GM12878 (cell line): ENCODE results near the gene PIGV. TPM values are rescaled to one million over a fixed set of nuclear protein-coding genes. Genes with fewer than 3 reads are reported as not detected.

Source experiments
- BACH1 ChIP-seq: fragments of 450-650 bp; IDR thresholded peaks from 2 replicates; pipeline ENCODE4 v1.6.1; 2017; ENCODE audit warnings: mild to moderate bottlenecking, borderline replicate concordance
- BCL11A ChIP-seq: IDR thresholded peaks from 2 replicates; pipeline ENCODE4 v1.6.1; 2011; ENCODE audit warnings: low read depth, low read length
- BHLHE40 ChIP-seq, 2 experiments: fragments of 450-650 bp in 1 of 2; IDR thresholded peaks; 2 replicates each; pipeline ENCODE4 v1.6.1; 2011 to 2017; ENCODE audit warnings: low read depth in 2 of 2, borderline replicate concordance in 1 of 2, improper control_type of control experiment in 1 of 2, low read length in 1 of 2, mild to moderate bottlenecking in 1 of 2
- CBX3 ChIP-seq: fragments of 200-600 bp; sonication (generic); IDR thresholded peaks from 2 replicates; pipeline ENCODE4 v1.6.1; 2016; ENCODE audit warnings: low read depth, borderline replicate concordance
- ELK1 ChIP-seq: IDR thresholded peaks from 2 replicates; pipeline ENCODE4 v1.6.1; 2012; ENCODE audit warnings: low read depth, low read length, improper control_type of control experiment
- EP300 ChIP-seq, 2 experiments: fragments of 150-350 bp in 1 of 2; IDR thresholded peaks; 2 replicates each; pipeline ENCODE4 v1.6.1; 2011 to 2012; ENCODE audit warnings: low read depth in 2 of 2, low read length in 2 of 2, borderline replicate concordance in 1 of 2, improper control_type of control experiment in 1 of 2, inconsistent platforms in 1 of 2; ENCODE audit not compliant: control insufficient read depth in 1 of 2
- GATAD2B ChIP-seq: fragments of 450-650 bp; conservative IDR thresholded peaks from 2 replicates; pipeline ENCODE4 v1.6.1; 2017; ENCODE audit warnings: low read depth, mild to moderate bottlenecking, moderate library complexity
- HDGF ChIP-seq: fragments of 450-650 bp; IDR thresholded peaks from 2 replicates; pipeline ENCODE4 v1.6.1; 2016; ENCODE audit warnings: antibody characterized with exemption
- IRF4 ChIP-seq: IDR thresholded peaks from 2 replicates; pipeline ENCODE4 v1.6.1; 2011; ENCODE audit warnings: low read depth, low read length
- KDM1A ChIP-seq: fragments of 200-600 bp; sonication (generic); IDR thresholded peaks from 2 replicates; pipeline ENCODE4 v1.6.1; 2016; ENCODE audit warnings: borderline replicate concordance
- NFXL1 ChIP-seq: fragments of 450-650 bp; IDR thresholded peaks from 2 replicates; pipeline ENCODE4 v1.6.1; 2017; ENCODE audit warnings: antibody characterized with exemption, mild to moderate bottlenecking, borderline replicate concordance
- NFYA ChIP-seq: IDR thresholded peaks from 2 replicates; pipeline ENCODE4 v1.6.1; 2011; ENCODE audit warnings: low read depth, mild to moderate bottlenecking, low read length, improper control_type of control experiment, borderline replicate concordance
- NR2C2 ChIP-seq: IDR thresholded peaks from 2 replicates; pipeline ENCODE4 v1.6.1; 2011; ENCODE audit warnings: borderline replicate concordance, low read depth; ENCODE audit not compliant: control insufficient read depth, insufficient read length
- RAD21 ChIP-seq: IDR thresholded peaks from 2 replicates; pipeline ENCODE4 v1.6.1; 2011; ENCODE audit warnings: mild to moderate bottlenecking, low read depth, low read length, moderate library complexity; ENCODE audit not compliant: insufficient read depth
- RBBP5 ChIP-seq: fragments of 200-600 bp; sonication (generic); conservative IDR thresholded peaks from 2 replicates; pipeline ENCODE4 v1.6.1; 2016
- RELA ChIP-seq: fragments of 450-650 bp; IDR thresholded peaks from 2 replicates; pipeline ENCODE4 v1.8.0; 2014; ENCODE audit warnings: borderline replicate concordance; ENCODE audit not compliant: partially characterized antibody
- SIN3A ChIP-seq: IDR thresholded peaks from 2 replicates; pipeline ENCODE4 v1.6.1; 2012; ENCODE audit warnings: low read depth, low read length, improper control_type of control experiment
- SPI1 ChIP-seq: IDR thresholded peaks from 2 replicates; pipeline ENCODE4 v1.6.1; 2011; ENCODE audit warnings: low read depth, mild to moderate bottlenecking, low read length, moderate library complexity, borderline replicate concordance; ENCODE audit not compliant: insufficient read depth
- SREBF2 ChIP-seq: IDR thresholded peaks from 2 replicates; pipeline ENCODE4 v1.6.1; 2012; ENCODE audit warnings: mild to moderate bottlenecking, low read length
- SUPT20H ChIP-seq: IDR thresholded peaks from 2 replicates; pipeline ENCODE4 v1.6.1; 2011; ENCODE audit warnings: low read depth, mild to moderate bottlenecking, low read length, moderate library complexity, borderline replicate concordance; ENCODE audit not compliant: control insufficient read depth
- TCF7 ChIP-seq: IDR thresholded peaks from 2 replicates; pipeline ENCODE4 v1.6.1; 2014; ENCODE audit warnings: antibody characterized with exemption, borderline replicate concordance
- YY1 ChIP-seq: IDR thresholded peaks from 2 replicates; pipeline ENCODE4 v1.6.1; 2011; ENCODE audit warnings: low read depth, mild to moderate bottlenecking, low read length
- ZNF384 ChIP-seq: IDR thresholded peaks from 2 replicates; pipeline ENCODE4 v1.6.1; 2012; ENCODE audit warnings: low read depth, mild to moderate bottlenecking, low read length, improper control_type of control experiment, borderline replicate concordance
- ZSCAN29 ChIP-seq: fragments of 450-650 bp; IDR thresholded peaks from 2 replicates; pipeline ENCODE4 v1.6.1; 2017; ENCODE audit warnings: mild to moderate bottlenecking, moderate library complexity
- polyA plus RNA-seq, 11 experiments: library from polyadenylated mRNA; depleted of rRNA in 4 of 11; unstranded in 6 of 11; stranded (reverse) in 5 of 11; fragments of >200 nt; fragmentation: Nextera tagmentation in 4 of 11; fragmentation: Illumina TruSeq in 1 of 11; extraction: Ambion mirVana in 4 of 11; extraction: Trizol in 1 of 11; gene quantifications; 1 replicate in 1 of 11; 2 replicates in 10 of 11; pipeline versions ENCODE4 v1.2.1 to v1.2.3, GENCODE V29; 2011 to 2016; ENCODE audit warnings: inconsistent platforms in 2 of 11, missing spikeins in 2 of 11, low read depth in 1 of 11
- total RNA-seq, 4 experiments: library from RNA; depleted of rRNA in 3 of 4; stranded (reverse); fragments of >200 nt in 3 of 4; fragmentation: Illumina TruSeq in 1 of 4; extraction: Trizol in 1 of 4; gene quantifications; 2 replicates each; pipeline versions ENCODE4 v1.2.1 to v1.2.3, GENCODE V29; 2013 to 2021
- TF ChIP-seq, protein P1 (sequence below): fragments of 450-650 bp; IDR thresholded peaks from 2 replicates; pipeline ENCODE4 v1.6.1; 2014; ENCODE audit warnings: mild to moderate bottlenecking
- TF ChIP-seq, protein P2 (sequence below): IDR thresholded peaks from 2 replicates; pipeline ENCODE4 v1.6.1; 2012; ENCODE audit warnings: mild to moderate bottlenecking, low read depth, low read length

The PIGV gene
- total and polyA plus RNA-seq, 10 of the 15 experiments (the other 5 are each of a cell fraction or from before 2014, with no cell fraction given): 8.8 to 18.1 (median 11.9) TPM

DNA sequence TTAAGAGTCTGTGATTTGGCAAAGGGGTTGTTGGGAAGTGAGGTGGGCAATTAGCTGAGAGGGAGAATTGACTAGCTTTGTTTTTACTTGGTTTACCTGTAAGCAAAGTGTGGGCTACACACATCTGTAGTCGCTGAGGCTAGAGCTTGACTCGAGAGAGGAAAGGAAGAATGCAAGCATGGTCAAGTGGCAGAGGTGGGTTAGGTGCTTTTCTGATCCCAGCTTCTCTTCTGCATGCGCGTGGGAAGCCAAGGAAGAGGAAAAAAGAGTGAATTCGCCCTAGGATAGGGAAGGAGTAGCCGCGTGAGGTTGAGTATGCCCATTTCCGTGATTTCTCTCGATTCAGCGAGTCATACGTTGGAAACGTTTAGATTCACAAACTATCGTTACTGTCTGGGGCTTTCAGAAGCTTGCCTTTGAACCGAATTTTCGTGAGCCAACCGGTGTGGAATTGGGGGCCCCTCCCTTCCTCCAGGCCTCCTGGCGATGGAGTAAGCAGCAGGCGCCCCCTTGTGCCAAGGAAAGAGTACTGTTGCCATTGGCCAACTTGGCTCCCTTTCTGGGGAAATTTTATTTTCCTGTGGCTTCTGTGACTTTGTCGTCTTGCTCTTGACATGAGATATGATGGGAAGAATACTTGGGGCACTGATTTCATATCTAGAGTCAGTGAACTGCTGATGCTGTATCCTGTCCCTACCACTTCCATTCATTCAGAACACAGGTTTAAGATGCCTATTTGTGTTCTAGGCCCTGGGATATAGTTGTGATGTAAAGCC, 1.3 kb downstream of the PIGV start (continued):
- TF ChIP-seq ZNF384: no peak
- TF ChIP-seq EP300 (IDR thresholded peaks at IDR 0.05; ENCODE audit: borderline replicate concordance in 1 of 2, control insufficient read depth in 1 of 2, low read depth in 2 of 2, low read length in 2 of 2): no peak
- TF ChIP-seq HDGF: 0 out of 2 replicates have a peak, but pooled peaks have one; percentile 54
- TF ChIP-seq RBBP5: no peak
- TF ChIP-seq GATAD2B: no peak
- no peak for TF ChIP-seq KDM1A
- TF ChIP-seq RELA: peak; percentile 10
- no peak for TF ChIP-seq CBX3
- TF ChIP-seq SUPT20H: no peak
- TF ChIP-seq, protein P1, sequence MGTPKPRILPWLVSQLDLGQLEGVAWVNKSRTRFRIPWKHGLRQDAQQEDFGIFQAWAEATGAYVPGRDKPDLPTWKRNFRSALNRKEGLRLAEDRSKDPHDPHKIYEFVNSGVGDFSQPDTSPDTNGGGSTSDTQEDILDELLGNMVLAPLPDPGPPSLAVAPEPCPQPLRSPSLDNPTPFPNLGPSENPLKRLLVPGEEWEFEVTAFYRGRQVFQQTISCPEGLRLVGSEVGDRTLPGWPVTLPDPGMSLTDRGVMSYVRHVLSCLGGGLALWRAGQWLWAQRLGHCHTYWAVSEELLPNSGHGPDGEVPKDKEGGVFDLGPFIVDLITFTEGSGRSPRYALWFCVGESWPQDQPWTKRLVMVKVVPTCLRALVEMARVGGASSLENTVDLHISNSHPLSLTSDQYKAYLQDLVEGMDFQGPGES: no peak
- no peak for TF ChIP-seq BACH1
- TF ChIP-seq IRF4: 0 out of 2 replicates have a peak, but pooled peaks have one; percentile 50
- TF ChIP-seq, protein P2, sequence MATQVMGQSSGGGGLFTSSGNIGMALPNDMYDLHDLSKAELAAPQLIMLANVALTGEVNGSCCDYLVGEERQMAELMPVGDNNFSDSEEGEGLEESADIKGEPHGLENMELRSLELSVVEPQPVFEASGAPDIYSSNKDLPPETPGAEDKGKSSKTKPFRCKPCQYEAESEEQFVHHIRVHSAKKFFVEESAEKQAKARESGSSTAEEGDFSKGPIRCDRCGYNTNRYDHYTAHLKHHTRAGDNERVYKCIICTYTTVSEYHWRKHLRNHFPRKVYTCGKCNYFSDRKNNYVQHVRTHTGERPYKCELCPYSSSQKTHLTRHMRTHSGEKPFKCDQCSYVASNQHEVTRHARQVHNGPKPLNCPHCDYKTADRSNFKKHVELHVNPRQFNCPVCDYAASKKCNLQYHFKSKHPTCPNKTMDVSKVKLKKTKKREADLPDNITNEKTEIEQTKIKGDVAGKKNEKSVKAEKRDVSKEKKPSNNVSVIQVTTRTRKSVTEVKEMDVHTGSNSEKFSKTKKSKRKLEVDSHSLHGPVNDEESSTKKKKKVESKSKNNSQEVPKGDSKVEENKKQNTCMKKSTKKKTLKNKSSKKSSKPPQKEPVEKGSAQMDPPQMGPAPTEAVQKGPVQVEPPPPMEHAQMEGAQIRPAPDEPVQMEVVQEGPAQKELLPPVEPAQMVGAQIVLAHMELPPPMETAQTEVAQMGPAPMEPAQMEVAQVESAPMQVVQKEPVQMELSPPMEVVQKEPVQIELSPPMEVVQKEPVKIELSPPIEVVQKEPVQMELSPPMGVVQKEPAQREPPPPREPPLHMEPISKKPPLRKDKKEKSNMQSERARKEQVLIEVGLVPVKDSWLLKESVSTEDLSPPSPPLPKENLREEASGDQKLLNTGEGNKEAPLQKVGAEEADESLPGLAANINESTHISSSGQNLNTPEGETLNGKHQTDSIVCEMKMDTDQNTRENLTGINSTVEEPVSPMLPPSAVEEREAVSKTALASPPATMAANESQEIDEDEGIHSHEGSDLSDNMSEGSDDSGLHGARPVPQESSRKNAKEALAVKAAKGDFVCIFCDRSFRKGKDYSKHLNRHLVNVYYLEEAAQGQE: no peak
- TF ChIP-seq SIN3A: no peak
- TF ChIP-seq NR2C2: no peak
- TF ChIP-seq NFXL1: no peak
- TF ChIP-seq BHLHE40 (IDR thresholded peaks at IDR 0.05; ENCODE audit: borderline replicate concordance in 1 of 2, low read depth in 2 of 2, low read length in 1 of 2): peak in 1 of 2 experiments; percentile 27; a peak in 1 of 4 replicates
- no peak for TF ChIP-seq ELK1
- TF ChIP-seq TCF7: no peak
- TF ChIP-seq YY1: peak; percentile 86
- TF ChIP-seq SPI1: no peak
- TF ChIP-seq NFYA: no peak
- no peak for TF ChIP-seq SREBF2
- TF ChIP-seq BCL11A: no peak
- TF ChIP-seq RAD21: peak; percentile 99
- peak; percentile 86 for TF ChIP-seq ZSCAN29
